ENCODE results near the gene CADM4.

- no peak for TF ChIP-seq CTCF (IDR thresholded peaks at IDR 0.05)
- TF ChIP-seq POLR2A (IDR thresholded peaks at IDR 0.05), result no peak
Observed at GRCh38 chr19:43644181-43644580, 4.5 kb upstream of the CADM4 start.
